NCI-H345 treated with DMSO at 0.1 percent for 48 hours (cell line): ENCODE results near the gene PLCG2.

Experiments
- DNase-seq: peaks from one replicate; lab custom pipeline; 2025; ENCODE audit not compliant: unreplicated experiment; lab: John Stamatoyannopoulos, UW

PLCG2 gene

GRCh38 chr16:81905277-81905676, 126.2 kb downstream of the PLCG2 start:
- no peak for DNase-seq

- DNase-seq = no peak
Observed at GRCh38 chr16:81907681-81908080, 128.6 kb downstream of the PLCG2 start.

GRCh38 chr16:81908466-81909262, 129.6 kb downstream of the PLCG2 start:
- no peak for DNase-seq

- DNase-seq = no peak
Observed at GRCh38 chr16:81910366-81910885, 131.3 kb downstream of the PLCG2 start.

- no peak for DNase-seq
Observed at GRCh38 chr16:81912395-81912794, 133.3 kb downstream of the PLCG2 start.

- DNase-seq = no peak
Observed at GRCh38 chr16:81913222-81913621, 134.1 kb downstream of the PLCG2 start.

- DNase-seq = no peak
Observed at GRCh38 chr16:81917375-81917774, 138.3 kb downstream of the PLCG2 start.

- DNase-seq = no peak
Observed at GRCh38 chr16:81918927-81919326, 139.8 kb downstream of the PLCG2 start.

GRCh38 chr16:81920498-81920897, 141.4 kb downstream of the PLCG2 start:
- no peak for DNase-seq

- DNase-seq = no peak
Observed at GRCh38 chr16:81921085-81921814, 142.2 kb downstream of the PLCG2 start.

- DNase-seq = no peak
Observed at GRCh38 chr16:81921843-81922584, 142.9 kb downstream of the PLCG2 start.

- DNase-seq = no peak
Observed at GRCh38 chr16:81923296-81923695, 144.2 kb downstream of the PLCG2 start.

- no peak for DNase-seq
Observed at GRCh38 chr16:81925016-81925415, 145.9 kb downstream of the PLCG2 start.

- DNase-seq = no peak
Observed at GRCh38 chr16:81926036-81926435, 146.9 kb downstream of the PLCG2 start.

GRCh38 chr16:81927561-81928185, 148.6 kb downstream of the PLCG2 start:
- DNase-seq = no peak

GRCh38 chr16:81928271-81928918, 149.3 kb downstream of the PLCG2 start:
- no peak for DNase-seq

GRCh38 chr16:81928975-81929374, 149.9 kb downstream of the PLCG2 start:
- no peak for DNase-seq

GRCh38 chr16:81929841-81930240, 150.8 kb downstream of the PLCG2 start:
- DNase-seq = no peak

- DNase-seq = no peak
Observed at GRCh38 chr16:81931927-81932326, 152.8 kb downstream of the PLCG2 start.

- DNase-seq = no peak
Observed at GRCh38 chr16:81932668-81933067, 153.6 kb downstream of the PLCG2 start.

GRCh38 chr16:81933361-81933760, 154.3 kb downstream of the PLCG2 start:
- DNase-seq = no peak
